HK-2 (cell line): Measurements from ENCODE around the gene ERMN.

ENCODE experiments used
- DNase-seq: peaks from one replicate; pipeline ENCODE4 v3.0.0-alpha.2; 2018; ENCODE audit not compliant: unreplicated experiment

ERMN gene

GRCh38 chr2:157333304-157334047, 7.9 kb upstream of the ERMN start:
- DNase-seq: no peak

- no peak for DNase-seq
Observed at GRCh38 chr2:157329524-157329923, 3.9 kb upstream of the ERMN start.

- DNase-seq: peak; percentile 66
Observed at GRCh38 chr2:157327621-157328500, 2.2 kb upstream of the ERMN start.

GRCh38 chr2:157327200-157327599, 1.6 kb upstream of the ERMN start:
- no peak for DNase-seq

GRCh38 chr2:157326698-157327097, 1.1 kb upstream of the ERMN start:
- DNase-seq: no peak

- no peak for DNase-seq
Observed at GRCh38 chr2:157324331-157324843, 1.2 kb downstream of the ERMN start.

- DNase-seq: no peak
Observed at GRCh38 chr2:157322432-157322831, 3.2 kb downstream of the ERMN start.

- no peak for DNase-seq
Observed at GRCh38 chr2:157321466-157321865, 4.2 kb downstream of the ERMN start.

- DNase-seq: no peak
Observed at GRCh38 chr2:157320409-157320808, 5.2 kb downstream of the ERMN start.

GRCh38 chr2:157319795-157320194, 5.8 kb downstream of the ERMN start:
- DNase-seq: no peak

GRCh38 chr2:157318884-157319283, 6.7 kb downstream of the ERMN start:
- DNase-seq: no peak

- no peak for DNase-seq
Observed at GRCh38 chr2:157315901-157316300, 9.7 kb downstream of the ERMN start.

- no peak for DNase-seq
Observed at GRCh38 chr2:157312866-157313486, 12.6 kb downstream of the ERMN start.

- DNase-seq: no peak
Observed at GRCh38 chr2:157311706-157312105, 13.9 kb downstream of the ERMN start.

GRCh38 chr2:157309878-157310277, 15.7 kb downstream of the ERMN start:
- no peak for DNase-seq

GRCh38 chr2:157307021-157307420, 18.6 kb downstream of the ERMN start:
- no peak for DNase-seq

- no peak for DNase-seq
Observed at GRCh38 chr2:157305723-157306110, 19.9 kb downstream of the ERMN start.

- no peak for DNase-seq
Observed at GRCh38 chr2:157304811-157305722, 20.6 kb downstream of the ERMN start.

GRCh38 chr2:157303612-157304011, 22.0 kb downstream of the ERMN start:
- no peak for DNase-seq

- no peak for DNase-seq
Observed at GRCh38 chr2:157302492-157303099, 23.0 kb downstream of the ERMN start.

GRCh38 chr2:157301307-157301706, 24.3 kb downstream of the ERMN start:
- DNase-seq: no peak
